Right atrium auricular region (tissue), 2 donors: ENCODE measurements around the gene SCN9A. TPM values are rescaled to one million over a fixed set of nuclear protein-coding genes. Genes with fewer than 3 reads are reported as not detected.
"Not testable (repeated sequence)": the region's sequence is repeated elsewhere in the genome, so short reads cannot be mapped to it uniquely, and the experiment has no call there.

Experiments used
- DNase-seq: peaks from one replicate; pipeline ENCODE4 v3.0.0-alpha.2; 2019; ENCODE audit warnings: low spot score
- H3K27ac ChIP-seq, 2 donors: fragments of 200-600 bp; sonication (generic); 1 replicate in 1 of 2; 2 replicates in 1 of 2; pipeline ENCODE4 v1.5.1; 2016 to 2019
- H3K27me3 ChIP-seq, 2 donors: fragments of 200-600 bp; sonication (generic); one replicate each; pipeline versions ENCODE4 v1.5.1 to v1.6.0; 2017 to 2019
- H3K36me3 ChIP-seq: fragments of 200-600 bp; sonication (generic); one replicate; pipeline ENCODE4 v1.5.1; 2016
- H3K4me1 ChIP-seq, 2 donors: fragments of 200-600 bp; sonication (generic); one replicate each; pipeline versions ENCODE4 v1.5.1 to v1.6.0; 2017 to 2019
- H3K4me3 ChIP-seq, 2 donors: fragments of 200-600 bp; sonication (generic); 1 replicate in 1 of 2; 2 replicates in 1 of 2; pipeline ENCODE4 v1.5.1; 2017 to 2019; ENCODE audit warnings: mild to moderate bottlenecking in 1 of 2, moderate library complexity in 1 of 2
- H3K9me3 ChIP-seq, 2 donors: fragments of 200-600 bp; sonication (generic); one replicate each; pipeline ENCODE4 v1.5.1; 2019
- CTCF ChIP-seq, 2 donors: fragments of 200-600 bp; sonication (generic); IDR thresholded peaks; one replicate each; pipeline ENCODE4 v1.5.1; 2019; ENCODE audit warnings: antibody characterized with exemption in 2 of 2
- total RNA-seq, 2 donors: library from RNA; depleted of rRNA; stranded (reverse); fragments of >200 nt; gene quantifications; one replicate each; pipeline ENCODE4 v1.1.0, GENCODE V29; 2016

Gene SCN9A
- total RNA-seq, 2 donors from 2014 or later, result 0.51 to 1.1 TPM

- H3K9me3 ChIP-seq, result no peaks in the 10 kb centered on the region
- DNase-seq, result no peak
- no peak for TF ChIP-seq CTCF (IDR thresholded peaks at IDR 0.05)
- H3K36me3 ChIP-seq, result no peaks in the 10 kb centered on the region
- no peak overlapping the region for H3K27ac ChIP-seq
- H3K4me3 ChIP-seq, result no peak overlapping the region
- H3K4me1 ChIP-seq, result no peaks in the 10 kb centered on the region
- no peaks in the 10 kb centered on the region for H3K27me3 ChIP-seq
These were observed 44.3 kb downstream of the SCN9A start for GRCh38 chr2:166331468-166331867.

- no peak for DNase-seq
- Histone ChIP-seq H3K9me3 (no peaks in the 10 kb centered on the region), H3K27ac (no peak overlapping the region), H3K36me3 (no peaks in the 10 kb centered on the region), H3K4me3 (no peak overlapping the region), H3K27me3 (no peaks in the 10 kb centered on the region), H3K4me1 (no peaks in the 10 kb centered on the region)
- no peak for TF ChIP-seq CTCF (IDR thresholded peaks at IDR 0.05)
These were observed 46.3 kb downstream of the SCN9A start for GRCh38 chr2:166329465-166329864.

GRCh38 chr2:166328147-166328546 is 47.6 kb downstream of the SCN9A start:
- H3K9me3 ChIP-seq, result no peaks in the 10 kb centered on the region
- H3K4me1 ChIP-seq, result no peaks in the 10 kb centered on the region
- H3K4me3 ChIP-seq, result no peak overlapping the region
- DNase-seq, result no peak
- H3K27ac ChIP-seq, result no peak overlapping the region
- no peaks in the 10 kb centered on the region for H3K36me3 ChIP-seq
- no peaks in the 10 kb centered on the region for H3K27me3 ChIP-seq
- no peak for TF ChIP-seq CTCF (IDR thresholded peaks at IDR 0.05)

GRCh38 chr2:166321076-166321475 is 54.7 kb downstream of the SCN9A start:
- DNase-seq, result no peak
- Histone ChIP-seq H3K36me3 (no peaks in the 10 kb centered on the region), H3K4me1 (no peaks in the 10 kb centered on the region), H3K27ac (no peak overlapping the region), H3K4me3 (no peak overlapping the region), H3K9me3 (no peaks in the 10 kb centered on the region), H3K27me3 (no peaks in the 10 kb centered on the region)
- no peak for TF ChIP-seq CTCF (IDR thresholded peaks at IDR 0.05)

GRCh38 chr2:166314022-166314759 is 61.6 kb downstream of the SCN9A start:
- no peak for TF ChIP-seq CTCF (IDR thresholded peaks at IDR 0.05)
- H3K36me3 ChIP-seq, result no peaks in the 10 kb centered on the region
- H3K27ac ChIP-seq, result no peak overlapping the region
- H3K27me3 ChIP-seq, result no peaks in the 10 kb centered on the region
- no peaks in the 10 kb centered on the region for H3K4me1 ChIP-seq
- H3K4me3 ChIP-seq, result no peak overlapping the region
- no peaks in the 10 kb centered on the region for H3K9me3 ChIP-seq
- no peak for DNase-seq

- H3K36me3 ChIP-seq, H3K4me3 ChIP-seq, DNase-seq: not testable (repeated sequence)
These were observed 62.9 kb downstream of the SCN9A start for GRCh38 chr2:166312863-166313262.

More at GRCh38 chr2:166312863-166313262, 62.9 kb downstream of the SCN9A start:
- H3K9me3 ChIP-seq, H3K27ac ChIP-seq, H3K27me3 ChIP-seq, H3K4me1 ChIP-seq: not testable (repeated sequence)
